Measurements from ENCODE around the gene ARHGAP28. TPM values are rescaled to one million over a fixed set of nuclear protein-coding genes. Genes with fewer than 3 reads are reported as not detected.
"Not testable (repeated sequence)": the region's sequence is repeated elsewhere in the genome, so short reads cannot be mapped to it uniquely, and the experiment has no call there.

ARHGAP28 gene
- polyA plus RNA-seq, 3 donors, result not detected

DNA sequence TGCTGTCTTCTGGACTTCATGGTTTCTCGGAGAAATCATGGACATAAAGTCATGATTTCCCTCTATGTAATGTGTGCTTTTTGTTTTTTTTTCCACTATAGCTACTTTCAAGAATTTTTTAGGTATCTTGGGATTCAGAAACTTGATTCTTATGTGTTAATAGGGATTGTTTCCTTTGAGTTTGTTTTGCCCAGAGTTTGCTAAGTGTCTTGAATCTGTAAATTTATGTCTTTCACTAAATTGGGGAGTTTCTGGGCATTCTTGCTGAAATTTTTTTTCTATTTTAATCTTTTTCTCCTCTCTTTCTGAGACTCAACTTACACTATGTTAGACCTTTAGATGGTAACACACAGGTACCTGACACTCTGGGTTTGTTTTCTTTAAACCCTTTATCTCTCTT is 205.3 kb downstream of the ARHGAP28 start:
- H3K9me3 Mint-ChIP-seq, result peaks cover 0 to 2% (median 0%) of the 10 kb centered on the region in 7 donors
- intact Hi-C loops (cut with micrococcal nuclease), result no loop called here
- no peak overlapping the region for H3K4me3 Mint-ChIP-seq
- peaks cover 3% of the 10 kb centered on the region for H3K4me1 Mint-ChIP-seq
- H3K27ac Mint-ChIP-seq, result no peak overlapping the region
- no peaks in the 10 kb centered on the region for H3K79me2 ChIP-seq (ENCODE audit: insufficient read depth, low read length)
- TF ChIP-seq, protein P1, sequence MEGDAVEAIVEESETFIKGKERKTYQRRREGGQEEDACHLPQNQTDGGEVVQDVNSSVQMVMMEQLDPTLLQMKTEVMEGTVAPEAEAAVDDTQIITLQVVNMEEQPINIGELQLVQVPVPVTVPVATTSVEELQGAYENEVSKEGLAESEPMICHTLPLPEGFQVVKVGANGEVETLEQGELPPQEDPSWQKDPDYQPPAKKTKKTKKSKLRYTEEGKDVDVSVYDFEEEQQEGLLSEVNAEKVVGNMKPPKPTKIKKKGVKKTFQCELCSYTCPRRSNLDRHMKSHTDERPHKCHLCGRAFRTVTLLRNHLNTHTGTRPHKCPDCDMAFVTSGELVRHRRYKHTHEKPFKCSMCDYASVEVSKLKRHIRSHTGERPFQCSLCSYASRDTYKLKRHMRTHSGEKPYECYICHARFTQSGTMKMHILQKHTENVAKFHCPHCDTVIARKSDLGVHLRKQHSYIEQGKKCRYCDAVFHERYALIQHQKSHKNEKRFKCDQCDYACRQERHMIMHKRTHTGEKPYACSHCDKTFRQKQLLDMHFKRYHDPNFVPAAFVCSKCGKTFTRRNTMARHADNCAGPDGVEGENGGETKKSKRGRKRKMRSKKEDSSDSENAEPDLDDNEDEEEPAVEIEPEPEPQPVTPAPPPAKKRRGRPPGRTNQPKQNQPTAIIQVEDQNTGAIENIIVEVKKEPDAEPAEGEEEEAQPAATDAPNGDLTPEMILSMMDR (IDR thresholded peaks at IDR 0.05), result no peak
- no peak overlapping the region for H3K27ac ChIP-seq (ENCODE audit: low read depth in 1 of 2, low read length in 2 of 2)
- H3K27me3 Mint-ChIP-seq (ENCODE audit: low read depth in 3 of 3), result peaks cover 0 to 13% (median 5%) of the 10 kb centered on the region in 3 donors
- H4K20me1 ChIP-seq (ENCODE audit: insufficient read depth, low read length), result no peaks in the 10 kb centered on the region
- H3K9ac ChIP-seq (ENCODE audit: insufficient read depth, low read length, poor library complexity, severe bottlenecking), result no peak overlapping the region
- no peak for DNase-seq
- H3K4me1 ChIP-seq (ENCODE audit: control insufficient read depth in 1 of 2, insufficient read depth in 2 of 2, low read length in 2 of 2), result no peaks in the 10 kb centered on the region
- H3K4me3 ChIP-seq (replicated peaks in 1 of 3; ENCODE audit: low read depth in 2 of 3, low read length in 3 of 3), result no peak overlapping the region
- H3K27me3 ChIP-seq (ENCODE audit: control insufficient read depth in 2 of 2, insufficient read depth in 2 of 2, low read length in 2 of 2), result no peaks in the 10 kb centered on the region
- H2AFZ ChIP-seq (ENCODE audit: insufficient read depth, low read depth, low read length, poor library complexity, severe bottlenecking), result no peak overlapping the region
- no peak overlapping the region for H3K4me2 ChIP-seq (replicated peaks; ENCODE audit: extremely low read depth, low read length, poor library complexity, severe bottlenecking)
- H3K36me3 ChIP-seq (replicated peaks in 1 of 2; ENCODE audit: control insufficient read depth in 1 of 2, insufficient read depth in 2 of 2, low read length in 2 of 2), result no peaks in the 10 kb centered on the region
- WGBS (ENCODE audit: insufficient coverage), result no CpG with 5 or more reads among the region's 1 CpG
- H3K36me3 Mint-ChIP-seq, result no peaks in the 10 kb centered on the region
- no peaks in the 10 kb centered on the region for H3K9me3 ChIP-seq (replicated peaks in 1 of 2; ENCODE audit: control insufficient read depth in 1 of 2, insufficient read depth in 1 of 2, low read length in 2 of 2)

DNA sequence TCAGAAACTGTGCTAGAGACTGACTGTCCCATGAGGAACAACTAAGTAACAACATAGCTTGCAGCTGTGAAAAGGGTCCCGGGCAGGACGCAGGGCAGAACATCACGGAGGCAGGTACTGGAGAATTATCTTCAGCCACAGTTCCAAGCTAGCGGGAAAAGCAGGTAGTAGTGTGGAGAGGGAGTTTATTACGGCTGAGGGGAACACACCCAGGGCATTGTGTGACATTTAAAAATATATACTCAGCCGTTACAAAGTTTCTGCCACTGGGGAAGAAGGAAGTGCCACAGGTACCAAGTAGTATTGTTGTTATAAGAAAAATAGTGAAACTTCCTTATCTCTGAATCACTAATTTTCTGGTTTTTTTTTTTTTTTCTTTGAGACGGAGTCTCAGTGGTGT is 208.5 kb downstream of the ARHGAP28 start:
- Mint-ChIP-seq H3K4me1 (peaks cover 3% of the 10 kb centered on the region), H3K4me3 (peak overlapping the region in 1 of 2 donors; percentile 22), H3K27ac (no peak overlapping the region), H3K36me3 (no peaks in the 10 kb centered on the region), H3K27me3 (ENCODE audit: low read depth in 3 of 3) (peaks cover 6 to 19% (median 8%) of the 10 kb centered on the region in 3 donors), H3K9me3 (peaks cover 0 to 1% (median 0%) of the 10 kb centered on the region in 7 donors)
- TF ChIP-seq, protein P1 (IDR thresholded peaks at IDR 0.05), result no peak
- Histone ChIP-seq H3K9me3 (replicated peaks in 1 of 2; ENCODE audit: control insufficient read depth in 1 of 2, insufficient read depth in 1 of 2, low read length in 2 of 2) (no peaks in the 10 kb centered on the region), H2AFZ (ENCODE audit: insufficient read depth, low read depth, low read length, poor library complexity, severe bottlenecking) (no peak overlapping the region), H3K4me1 (ENCODE audit: control insufficient read depth in 1 of 2, insufficient read depth in 2 of 2, low read length in 2 of 2) (no peaks in the 10 kb centered on the region), H3K36me3 (replicated peaks in 1 of 2; ENCODE audit: control insufficient read depth in 1 of 2, insufficient read depth in 2 of 2, low read length in 2 of 2) (no peaks in the 10 kb centered on the region), H3K9ac (ENCODE audit: insufficient read depth, low read length, poor library complexity, severe bottlenecking) (no peak overlapping the region), H3K27ac (ENCODE audit: low read depth in 1 of 2, low read length in 2 of 2) (no peak overlapping the region), H3K27me3 (ENCODE audit: control insufficient read depth in 2 of 2, insufficient read depth in 2 of 2, low read length in 2 of 2) (no peaks in the 10 kb centered on the region), H3K4me3 (replicated peaks in 1 of 3; ENCODE audit: low read depth in 2 of 3, low read length in 3 of 3) (no peak overlapping the region), H3K4me2 (replicated peaks; ENCODE audit: extremely low read depth, low read length, poor library complexity, severe bottlenecking) (no peak overlapping the region), H3K79me2 (ENCODE audit: insufficient read depth, low read length) (no peaks in the 10 kb centered on the region), H4K20me1 (ENCODE audit: insufficient read depth, low read length) (no peaks in the 10 kb centered on the region)
- intact Hi-C loops (cut with micrococcal nuclease), result no loop called here
- WGBS (ENCODE audit: insufficient coverage), result no CpG with 5 or more reads among the region's 7 CpGs
- no peak for DNase-seq

DNA sequence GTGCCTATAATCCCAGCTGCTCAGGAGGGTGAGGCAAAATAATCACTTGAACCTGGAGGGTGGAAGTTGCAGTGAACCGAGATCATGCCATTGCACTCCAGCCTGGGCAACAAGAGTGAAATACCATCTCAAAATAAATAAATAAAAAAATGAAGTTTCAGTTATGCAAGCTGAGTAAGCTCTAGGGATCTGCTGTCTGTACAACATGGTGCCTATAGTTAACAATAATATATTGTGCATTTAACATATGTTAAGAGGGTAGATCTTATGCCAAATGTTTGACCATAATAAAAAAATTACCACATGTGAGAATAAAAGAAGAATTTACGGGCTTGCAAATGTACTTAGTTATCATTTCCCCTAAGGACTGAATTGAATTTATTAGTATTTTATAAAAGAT is 208.9 kb downstream of the ARHGAP28 start:
- H4K20me1 ChIP-seq (ENCODE audit: insufficient read depth, low read length); H3K4me2 ChIP-seq (replicated peaks; ENCODE audit: extremely low read depth, low read length, poor library complexity, severe bottlenecking); H3K9me3 ChIP-seq (replicated peaks in 1 of 2; ENCODE audit: control insufficient read depth in 1 of 2, insufficient read depth in 1 of 2, low read length in 2 of 2); H3K79me2 ChIP-seq (ENCODE audit: insufficient read depth, low read length); H3K27ac Mint-ChIP-seq; H3K9me3 Mint-ChIP-seq; DNase-seq; H3K36me3 Mint-ChIP-seq; H3K9ac ChIP-seq (ENCODE audit: insufficient read depth, low read length, poor library complexity, severe bottlenecking); H3K4me1 Mint-ChIP-seq; H3K4me1 ChIP-seq (ENCODE audit: control insufficient read depth in 1 of 2, insufficient read depth in 2 of 2, low read length in 2 of 2); H2AFZ ChIP-seq (ENCODE audit: insufficient read depth, low read depth, low read length, poor library complexity, severe bottlenecking); H3K4me3 Mint-ChIP-seq; H3K27me3 ChIP-seq (ENCODE audit: control insufficient read depth in 2 of 2, insufficient read depth in 2 of 2, low read length in 2 of 2); H3K27ac ChIP-seq (ENCODE audit: low read depth in 1 of 2, low read length in 2 of 2); H3K36me3 ChIP-seq (replicated peaks in 1 of 2; ENCODE audit: control insufficient read depth in 1 of 2, insufficient read depth in 2 of 2, low read length in 2 of 2); H3K4me3 ChIP-seq (replicated peaks in 1 of 3; ENCODE audit: low read depth in 2 of 3, low read length in 3 of 3); intact Hi-C loops (cut with micrococcal nuclease): not testable (repeated sequence)
- WGBS (ENCODE audit: insufficient coverage), result no CpG with 5 or more reads among the region's 2 CpGs
- peaks cover 6 to 19% (median 7%) of the 10 kb centered on the region in 3 donors for H3K27me3 Mint-ChIP-seq (ENCODE audit: low read depth in 3 of 3)
